T-cell (primary cell): ENCODE data around the gene LSM7. TPM values are rescaled to one million over a fixed set of nuclear protein-coding genes. Genes with fewer than 3 reads are reported as not detected.
"Not testable (repeated sequence)": the region's sequence is repeated elsewhere in the genome, so short reads cannot be mapped to it uniquely, and the experiment has no call there.

Experiments used
- ATAC-seq, 4 experiments: fragments of 200-7000 bp in 3 of 4; fragments of 150-1000 bp in 1 of 4; cut with Tn5 transposase; replicated peaks in 1 of 4; 1 replicate in 3 of 4; 2 replicates in 1 of 4; pipeline ENCODE4 v1.10.0; 2021; ENCODE audit warnings: moderate library complexity in 3 of 4, mild to moderate bottlenecking in 2 of 4, moderate number of reproducible peaks in 1 of 4
- CTCF ChIA-PET, 2 donors: fragments of 300-600 bp; sonication (Branson Sonifier 250); formaldehyde crosslinking; loops; one replicate each; lab custom pipeline; 2022; ENCODE audit warnings: antibody characterized with exemption in 2 of 2; lab: Charles Lee
- POLR2A ChIA-PET, 2 donors: fragments of 300-600 bp; sonication (Branson Sonifier 250); formaldehyde crosslinking; loops; one replicate each; lab custom pipeline; 2022; ENCODE audit warnings: antibody characterized with exemption in 2 of 2; lab: Charles Lee
- DNase-seq, 35 experiments: peaks; one replicate each; pipeline versions ENCODE4 v3.0.0 to v3.0.0-alpha.2; 2013 to 2023
- H3K27ac ChIP-seq: one replicate; pipeline ENCODE4 v1.5.1; 2013; ENCODE audit warnings: low read length
- H3K27me3 ChIP-seq, 2 experiments: replicated peaks in 1 of 2; 1 replicate in 1 of 2; 2 replicates in 1 of 2; pipeline versions ENCODE4 v1.6.1 to v1.7.0; 2013; ENCODE audit warnings: low read length in 1 of 2, mixed read lengths in 1 of 2; ENCODE audit not compliant: control insufficient read depth in 2 of 2, insufficient read depth in 2 of 2; ENCODE audit errors: extremely low read depth in 1 of 2
- H3K36me3 ChIP-seq, 2 donors: 1 replicate in 1 of 2; 2 replicates in 1 of 2; pipeline versions ENCODE4 v1.6.1 to v1.7.0; 2013; ENCODE audit warnings: low read length in 1 of 2; ENCODE audit not compliant: control insufficient read depth in 2 of 2, insufficient read depth in 1 of 2; ENCODE audit errors: extremely low read depth in 1 of 2
- H3K4me1 ChIP-seq, 2 experiments: 1 replicate in 1 of 2; 2 replicates in 1 of 2; pipeline versions ENCODE4 v1.6.1 to v1.7.0; 2013; ENCODE audit warnings: low read length in 2 of 2, mixed read lengths in 1 of 2; ENCODE audit not compliant: insufficient read depth in 2 of 2, control insufficient read depth in 1 of 2; ENCODE audit errors: extremely low read depth in 1 of 2
- H3K4me3 ChIP-seq, 2 donors: 1 replicate in 1 of 2; 2 replicates in 1 of 2; pipeline versions ENCODE4 v1.5.1 to v1.7.0; 2013; ENCODE audit warnings: mild to moderate bottlenecking in 2 of 2, low read length in 1 of 2, moderate library complexity in 1 of 2; ENCODE audit not compliant: control insufficient read depth in 1 of 2; ENCODE audit errors: extremely low read depth in 1 of 2
- H3K9me3 ChIP-seq: 2 replicates; pipeline ENCODE4 v1.7.0; 2013
- H3K27ac Mint-ChIP-seq, 2 donors: one replicate each; pipeline ENCODE4 v1.8.0; 2020 to 2021; ENCODE audit warnings: mild to moderate bottlenecking in 2 of 2, mixed read lengths in 2 of 2
- H3K27me3 Mint-ChIP-seq, 2 donors: one replicate each; pipeline ENCODE4 v1.8.0; 2021 to 2022; ENCODE audit warnings: mixed read lengths in 2 of 2
- H3K36me3 Mint-ChIP-seq: one replicate; pipeline ENCODE4 v1.8.0; 2021; ENCODE audit warnings: mixed read lengths
- H3K4me1 Mint-ChIP-seq, 3 donors: one replicate each; pipeline ENCODE4 v1.8.0; 2020 to 2022; ENCODE audit warnings: mixed read lengths in 3 of 3, mild to moderate bottlenecking in 1 of 3
- H3K4me3 Mint-ChIP-seq, 3 donors: one replicate each; pipeline ENCODE4 v1.8.0; 2020 to 2022; ENCODE audit warnings: mild to moderate bottlenecking in 3 of 3, mixed read lengths in 3 of 3, moderate library complexity in 3 of 3
- H3K9me3 Mint-ChIP-seq, 3 donors: one replicate each; pipeline ENCODE4 v1.8.0; 2020 to 2022; ENCODE audit warnings: mixed read lengths in 3 of 3
- WGBS: methylation state at CpG from one replicate; pipeline ENCODE4 v1.1.5; 2013; ENCODE audit warnings: missing lambda C conversion rate; ENCODE audit not compliant: insufficient coverage; 5-methylcytosine and 5-hydroxymethylcytosine counted together
- total RNA-seq, 35 experiments: library from RNA in 6 of 35; stranded (reverse) in 6 of 35; fragments of 120-200 nt in 1 of 35; gene quantifications; one replicate each; pipeline versions ENCODE4 v1.2.1 to v1.2.4 and lab custom pipeline; 2013 to 2026

Gene LSM7
- total RNA-seq, 5 donors from 2014 or later (not counting 1 experiment from before 2014, with no cell fraction given) = 86.7 to 127 (median 107) TPM

DNA sequence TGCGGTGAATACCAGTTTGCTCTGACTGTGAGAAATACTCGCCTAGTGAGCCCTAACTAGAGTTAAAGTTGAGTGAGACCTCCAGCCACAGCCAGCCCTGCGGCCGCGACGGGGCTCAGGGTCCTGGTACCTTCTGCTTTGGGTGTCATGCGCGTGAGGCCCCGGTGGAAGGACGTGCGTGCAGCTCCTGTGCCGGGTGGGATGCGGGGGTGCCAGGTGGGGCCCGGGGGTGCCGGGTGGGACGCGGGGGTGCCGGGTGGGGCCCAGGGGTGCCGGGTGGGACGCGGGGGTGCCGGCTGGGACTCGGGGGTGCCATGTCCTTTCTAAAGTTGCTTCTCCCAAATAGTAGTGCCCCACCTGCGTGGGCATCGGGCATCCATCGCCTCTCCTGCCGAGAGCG lies 23.2 kb upstream of the LSM7 start:
- H3K36me3 ChIP-seq = peaks cover 17% of the 10 kb centered on the region in 2 donors
- Mint-ChIP-seq H3K27me3 (no peaks in the 10 kb centered on the region), H3K27ac (no peak overlapping the region), H3K9me3 (no peaks in the 10 kb centered on the region), H3K4me3 (no peak overlapping the region), H3K4me1 (no peaks in the 10 kb centered on the region), H3K36me3 (no peaks in the 10 kb centered on the region)
- H3K4me3 ChIP-seq = no peak overlapping the region
- H3K9me3 ChIP-seq = no peaks in the 10 kb centered on the region
- H3K27me3 ChIP-seq = no peaks in the 10 kb centered on the region
- DNase-seq = no peak
- no peak overlapping the region for H3K27ac ChIP-seq
- ATAC-seq = no peak
- 98% methylated on average over 22 of the region's 28 CpGs for WGBS
- CTCF ChIA-PET = no interaction called here
- no peaks in the 10 kb centered on the region for H3K4me1 ChIP-seq
- POLR2A ChIA-PET = no interaction called here

DNA sequence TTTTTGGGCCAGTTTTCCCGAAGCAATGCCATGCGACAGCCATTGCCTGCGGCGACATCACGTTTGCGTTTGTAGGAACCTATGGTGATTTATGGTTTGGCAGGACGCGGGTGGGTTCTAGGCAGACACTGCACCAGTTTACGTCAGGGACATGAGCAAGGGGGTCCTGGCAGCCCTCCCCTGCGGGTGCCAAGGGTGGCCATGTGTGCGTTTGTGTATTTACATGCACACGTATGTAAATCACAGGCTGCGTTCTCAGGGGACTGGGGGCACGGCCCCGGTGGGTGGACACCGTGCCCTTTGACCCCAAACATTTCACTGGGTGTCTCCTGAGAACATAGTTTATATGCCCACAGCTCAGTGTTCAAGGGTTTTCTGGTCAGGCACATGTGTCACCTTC lies 22.3 kb upstream of the LSM7 start:
- no peaks in the 10 kb centered on the region for H3K9me3 ChIP-seq
- DNase-seq (no peak), ATAC-seq (no peak)
- peaks cover 17% of the 10 kb centered on the region in 2 donors for H3K36me3 ChIP-seq
- no peaks in the 10 kb centered on the region for H3K27me3 Mint-ChIP-seq
- ChIA-PET POLR2A (no interaction called here), CTCF (no interaction called here)
- no peak overlapping the region for H3K4me3 Mint-ChIP-seq
- WGBS = 98% methylated on average over 16 of the region's 16 CpGs
- H3K4me3 ChIP-seq = no peak overlapping the region
- no peak overlapping the region for H3K27ac Mint-ChIP-seq
- H3K27ac ChIP-seq = no peak overlapping the region
- H3K4me1 Mint-ChIP-seq = no peaks in the 10 kb centered on the region
- no peaks in the 10 kb centered on the region for H3K4me1 ChIP-seq
- H3K9me3 Mint-ChIP-seq = no peaks in the 10 kb centered on the region
- no peaks in the 10 kb centered on the region for H3K27me3 ChIP-seq
- no peaks in the 10 kb centered on the region for H3K36me3 Mint-ChIP-seq

DNA sequence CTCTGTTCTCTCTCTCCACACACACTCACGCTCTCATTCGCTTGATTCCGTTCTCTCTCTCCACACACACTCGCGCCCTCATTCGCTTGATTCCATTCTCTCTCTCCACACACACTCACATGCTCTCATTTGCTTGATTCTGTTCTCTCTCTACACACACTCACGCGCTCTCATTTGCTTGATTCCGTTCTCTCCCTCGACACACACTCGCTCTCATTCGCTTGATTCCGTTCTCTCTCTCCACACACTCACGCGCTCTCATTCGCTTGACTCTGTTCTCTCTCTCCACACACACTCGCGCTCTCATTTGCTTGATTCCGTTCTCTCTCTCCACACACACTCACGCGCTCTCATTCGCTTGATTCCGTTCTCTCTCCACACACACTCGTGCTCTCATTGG lies 21.4 kb upstream of the LSM7 start:
- DNase-seq, H3K9me3 ChIP-seq, POLR2A ChIA-PET, CTCF ChIA-PET, H3K27me3 Mint-ChIP-seq, H3K4me1 ChIP-seq, H3K4me1 Mint-ChIP-seq, H3K36me3 Mint-ChIP-seq, H3K27ac Mint-ChIP-seq, H3K27ac ChIP-seq, H3K9me3 Mint-ChIP-seq, ATAC-seq, H3K4me3 ChIP-seq, H3K27me3 ChIP-seq, H3K4me3 Mint-ChIP-seq: not testable (repeated sequence)
- WGBS = 95% methylated on average over 24 of the region's 24 CpGs
- peaks cover 17% of the 10 kb centered on the region in 2 donors for H3K36me3 ChIP-seq

DNA sequence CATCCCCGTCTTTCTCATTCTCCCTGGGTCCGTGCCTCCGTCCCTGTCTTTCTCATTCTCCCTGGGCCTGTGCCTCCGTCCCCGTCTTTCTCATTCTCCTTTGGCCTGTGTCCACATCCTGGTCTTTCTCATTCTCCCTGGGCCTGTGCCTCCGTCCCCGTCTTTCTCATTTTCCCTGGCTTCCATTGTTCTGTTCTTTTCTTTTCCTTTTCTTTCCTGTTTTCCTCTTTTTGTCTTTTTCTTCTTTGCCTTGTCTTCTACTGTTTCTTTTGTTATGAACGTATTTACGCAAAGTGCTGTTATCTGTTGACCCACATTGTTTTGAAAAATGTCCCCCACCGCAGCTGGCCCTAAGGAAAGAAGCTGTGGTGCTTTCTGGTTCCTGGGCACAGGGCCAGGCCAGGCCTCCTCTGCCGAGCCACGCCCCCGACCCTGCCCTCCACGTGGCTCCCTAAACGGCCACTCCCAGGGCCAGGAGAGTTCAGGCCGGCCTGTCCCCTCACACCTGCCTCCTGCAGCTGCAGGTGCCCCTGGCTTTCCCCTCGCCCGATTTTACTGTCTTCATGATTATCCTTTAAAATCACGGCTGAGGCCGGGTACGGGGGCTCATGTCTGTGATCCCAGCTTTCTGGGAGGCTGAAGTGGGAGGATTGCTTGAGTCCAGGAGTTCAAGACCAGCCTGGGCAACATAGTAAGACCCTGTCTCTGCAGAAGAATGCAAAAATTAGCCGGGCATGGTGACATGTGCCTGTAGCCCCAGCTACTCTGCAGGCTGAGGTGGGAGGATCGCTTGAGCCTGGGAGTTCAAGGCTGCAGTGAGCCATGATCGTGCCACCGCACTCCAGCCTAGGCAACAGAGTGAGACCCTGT lies 17.6 kb upstream of the LSM7 start:
- H3K27ac ChIP-seq = no peak overlapping the region

DNA sequence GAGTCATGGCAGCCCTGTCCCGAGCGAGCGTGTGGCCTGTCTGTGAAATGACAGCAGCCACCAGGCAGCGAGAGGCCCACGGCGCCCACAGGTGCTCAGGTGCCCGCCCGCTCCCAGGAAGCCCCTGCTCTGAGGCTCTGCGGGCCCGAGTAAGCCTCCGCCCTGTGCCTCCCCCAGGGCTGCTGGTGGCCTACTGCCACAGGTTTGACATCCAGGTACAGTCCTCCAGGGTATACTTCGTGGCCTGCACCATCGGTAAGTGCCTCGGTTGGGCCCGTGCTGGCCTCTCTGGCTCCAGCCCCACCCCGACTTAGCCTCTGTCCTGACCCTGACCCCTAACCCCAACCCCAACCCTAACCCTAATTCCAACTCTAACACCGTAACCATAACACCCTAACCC lies 16.7 kb upstream of the LSM7 start:
- Mint-ChIP-seq H3K4me1 (no peaks in the 10 kb centered on the region), H3K27me3 (no peaks in the 10 kb centered on the region), H3K36me3 (no peaks in the 10 kb centered on the region), H3K9me3 (no peaks in the 10 kb centered on the region), H3K27ac (no peak overlapping the region), H3K4me3 (no peak overlapping the region)
- Histone ChIP-seq H3K27ac (no peak overlapping the region), H3K27me3 (no peaks in the 10 kb centered on the region), H3K9me3 (no peaks in the 10 kb centered on the region), H3K4me3 (no peak overlapping the region), H3K4me1 (no peaks in the 10 kb centered on the region), H3K36me3 (peaks cover 8 to 15% of the 10 kb centered on the region in 2 donors)
- CTCF ChIA-PET = no interaction called here
- no peak for ATAC-seq
- POLR2A ChIA-PET = no interaction called here
- DNase-seq = no peak
- WGBS = 98% methylated on average over 17 of the region's 17 CpGs

More for the DNA sequence above, 17.6 kb upstream of the LSM7 start:
- ChIA-PET POLR2A (no interaction called here), CTCF (no interaction called here)
- no peaks in the 10 kb centered on the region for H3K27me3 Mint-ChIP-seq
- ATAC-seq = no peak
- H3K9me3 ChIP-seq = no peaks in the 10 kb centered on the region
- no peaks in the 10 kb centered on the region for H3K36me3 Mint-ChIP-seq
- H3K27ac Mint-ChIP-seq = no peak overlapping the region
- no peak overlapping the region for H3K4me3 Mint-ChIP-seq
- no peaks in the 10 kb centered on the region for H3K9me3 Mint-ChIP-seq
- H3K4me3 ChIP-seq = no peak overlapping the region
- H3K4me1 Mint-ChIP-seq = no peaks in the 10 kb centered on the region
- H3K27me3 ChIP-seq = no peaks in the 10 kb centered on the region
- 94% methylated on average over 21 of the region's 25 CpGs for WGBS
- H3K36me3 ChIP-seq = peaks cover 15% of the 10 kb centered on the region in 2 donors
- DNase-seq = no peak
- no peaks in the 10 kb centered on the region for H3K4me1 ChIP-seq

DNA sequence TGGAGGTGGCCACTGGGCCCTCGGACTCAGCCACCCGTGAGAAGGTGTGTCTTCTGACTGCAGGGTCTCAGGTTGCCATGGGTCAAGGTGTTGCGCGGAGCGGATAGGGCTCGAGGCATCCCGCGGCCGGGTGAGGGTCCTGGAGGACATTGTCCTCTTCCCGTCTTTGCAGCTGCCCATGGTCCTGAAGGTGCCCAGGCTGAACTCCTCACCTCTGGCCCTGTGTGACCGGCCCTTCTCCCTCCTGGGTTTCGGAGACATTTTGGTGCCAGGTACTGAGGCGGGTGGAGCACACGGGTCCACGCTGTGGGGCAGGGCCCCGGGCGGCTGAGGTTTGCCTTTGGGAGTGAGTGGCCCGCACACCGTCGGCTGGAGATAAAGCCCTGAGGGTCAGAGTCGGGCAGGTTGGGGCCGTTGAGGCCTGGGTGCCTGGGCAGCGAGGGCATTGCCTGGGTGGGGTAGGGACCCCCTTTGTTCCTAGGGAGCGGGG lies 16.0 kb upstream of the LSM7 start:
- Histone ChIP-seq H3K4me1 (no peaks in the 10 kb centered on the region), H3K27ac (no peak overlapping the region), H3K4me3 (no peak overlapping the region), H3K27me3 (no peaks in the 10 kb centered on the region), H3K9me3 (no peaks in the 10 kb centered on the region), H3K36me3 (peaks cover 9 to 15% of the 10 kb centered on the region in 2 donors)
- 96% methylated on average over 20 of the region's 24 CpGs for WGBS
- DNase-seq = no peak
- no peak for ATAC-seq
- POLR2A ChIA-PET = no interaction called here
- no peaks in the 10 kb centered on the region for H3K27me3 Mint-ChIP-seq
- no peaks in the 10 kb centered on the region for H3K4me1 Mint-ChIP-seq
- no peaks in the 10 kb centered on the region for H3K36me3 Mint-ChIP-seq
- H3K27ac Mint-ChIP-seq = no peak overlapping the region
- H3K4me3 Mint-ChIP-seq = no peak overlapping the region
- CTCF ChIA-PET = no interaction called here
- no peaks in the 10 kb centered on the region for H3K9me3 Mint-ChIP-seq
